Epithelial cell of esophagus (primary cell): ENCODE results near the gene SPATA2L.

Experiments
- DNase-seq: peaks from one replicate; pipeline ENCODE4 v3.0.0; 2010; ENCODE audit warnings: low read depth
- H3K4me3 ChIP-seq: 2 replicates; pipeline ENCODE4 v1.5.1; 2011; ENCODE audit warnings: mild to moderate bottlenecking, low read length, control low read depth
- CTCF ChIP-seq: IDR thresholded peaks from 2 replicates; pipeline ENCODE4 v1.5.1; 2011; ENCODE audit warnings: low read depth, mild to moderate bottlenecking, low read length, control low read depth, inconsistent platforms; ENCODE audit not compliant: insufficient read depth; ENCODE audit errors: missing control alignments

The SPATA2L gene

DNA sequence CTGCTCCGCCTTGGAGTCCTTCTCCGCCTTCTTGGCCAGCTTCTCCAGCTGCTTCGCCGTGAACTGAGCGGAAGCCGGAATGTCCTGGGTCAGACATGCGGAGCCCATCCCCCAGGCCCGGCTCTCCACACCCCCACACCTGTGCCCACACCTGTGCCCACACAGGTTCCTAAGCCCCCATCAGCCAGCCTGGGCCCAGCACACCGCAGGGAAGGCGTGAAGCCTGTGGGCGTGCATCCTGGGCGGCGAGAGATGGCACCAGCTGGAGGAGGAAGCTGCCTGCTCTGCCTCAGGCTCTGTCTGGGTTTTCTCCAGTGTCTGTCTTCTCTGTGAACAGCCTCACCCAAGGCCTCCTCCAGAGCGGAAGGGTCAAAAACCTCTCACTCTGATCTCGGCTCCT lies 49.9 kb downstream of the SPATA2L start:
- no peak overlapping the region for H3K4me3 ChIP-seq
- TF ChIP-seq CTCF = no peak
- no peak for DNase-seq

- peak; percentile 83 for DNase-seq
- no peak overlapping the region for H3K4me3 ChIP-seq
Measured at GRCh38 chr16:89646906-89647305, 54.6 kb downstream of the SPATA2L start.

More at GRCh38 chr16:89646906-89647305, 54.6 kb downstream of the SPATA2L start:
- no peak for TF ChIP-seq CTCF
